HEK293 (cell line): Measurements from ENCODE around the gene ZNF540.

Experiments
- ATF2 ChIP-seq: fragments of 450-650 bp; formaldehyde crosslinking; IDR thresholded peaks from 2 replicates; pipeline ENCODE4 v1.5.1; 2016; ENCODE audit warnings: missing biosample characterization, missing genetic modification characterization, low read depth
- CTCF ChIP-seq: fragments of 450-650 bp; formaldehyde crosslinking; IDR thresholded peaks from 2 replicates; pipeline ENCODE4 v1.5.1; 2016; ENCODE audit warnings: missing biosample characterization, missing genetic modification characterization
- KLF10 ChIP-seq: fragments of 450-650 bp; IDR thresholded peaks from 2 replicates; pipeline ENCODE4 v1.5.1; 2018; ENCODE audit warnings: missing biosample characterization, mild to moderate bottlenecking, missing genetic modification characterization
- PBX3 ChIP-seq: sonication (generic); formaldehyde crosslinking; IDR thresholded peaks from 2 replicates; pipeline ENCODE4 v1.8.1; 2022; ENCODE audit warnings: mild to moderate bottlenecking, moderate library complexity, missing genetic modification reagents
- PRDM6 ChIP-seq: fragments of 450-650 bp; formaldehyde crosslinking; IDR thresholded peaks from 2 replicates; pipeline ENCODE4 v1.5.1; 2017; ENCODE audit warnings: missing biosample characterization, missing genetic modification characterization
- SP2 ChIP-seq: fragments of 450-650 bp; formaldehyde crosslinking; IDR thresholded peaks from 2 replicates; pipeline ENCODE4 v1.5.1; 2016; ENCODE audit warnings: missing biosample characterization, missing genetic modification characterization
- YY1 ChIP-seq: fragments of 450-650 bp; formaldehyde crosslinking; IDR thresholded peaks from 2 replicates; pipeline ENCODE4 v1.5.1; 2018; ENCODE audit warnings: missing biosample characterization, missing genetic modification characterization
- ZNF280D ChIP-seq: fragments of 450-650 bp; formaldehyde crosslinking; IDR thresholded peaks from 2 replicates; pipeline ENCODE4 v1.5.1; 2016; ENCODE audit warnings: missing biosample characterization, missing genetic modification characterization
- ZNF513 ChIP-seq: fragments of 450-650 bp; IDR thresholded peaks from 2 replicates; pipeline ENCODE4 v1.5.1; 2018; ENCODE audit warnings: missing biosample characterization, missing genetic modification characterization

GRCh38 chr19:37563518-37563917, 31.2 kb upstream of the ZNF540 start:
- TF ChIP-seq PBX3: no peak
- no peak for TF ChIP-seq ZNF280D
- no peak for TF ChIP-seq SP2 (tag by site-specific recombination)
- no peak for TF ChIP-seq KLF10 (tag by site-specific recombination)
- no peak for TF ChIP-seq PRDM6 (tag by site-specific recombination)
- no peak for TF ChIP-seq CTCF
- no peak for TF ChIP-seq ZNF513
- TF ChIP-seq ATF2 (tag by site-specific recombination): no peak
- TF ChIP-seq YY1 (tag by site-specific recombination): no peak
